HG03354 (cell line): Measurements from ENCODE around the gene CCDC27.

Experiments
- ATAC-seq: cut with Tn5 transposase; IDR thresholded peaks from one replicate; pipeline ENCODE4 v1.9.1; 2021; ENCODE audit warnings: mild to moderate bottlenecking; ENCODE audit not compliant: unreplicated experiment, poor library complexity, severe bottlenecking

CCDC27 gene

GRCh38 chr1:3752400-3752945 lies at the start of gene CCDC27:
Gene CCDC27 (plus strand): TSS chr1:3752450. CDS start chr1:3752482, 32 bp downstream.
- no peak for ATAC-seq

- ATAC-seq, result no peak
Measured at GRCh38 chr1:3702528-3702927, 49.7 kb upstream of the CCDC27 start.

- no peak for ATAC-seq
Measured at GRCh38 chr1:3702990-3703728, 49.1 kb upstream of the CCDC27 start.

- ATAC-seq, result no peak
Measured at GRCh38 chr1:3703786-3704371, 48.4 kb upstream of the CCDC27 start.

GRCh38 chr1:3705341-3705950 lies 46.8 kb upstream of the CCDC27 start:
- no peak for ATAC-seq

- no peak for ATAC-seq
Measured at GRCh38 chr1:3706651-3707297, 45.5 kb upstream of the CCDC27 start.

- no peak for ATAC-seq
Measured at GRCh38 chr1:3707298-3707938, 44.8 kb upstream of the CCDC27 start.

- ATAC-seq, result no peak
Measured at GRCh38 chr1:3707939-3708328, 44.3 kb upstream of the CCDC27 start.

- ATAC-seq, result no peak
Measured at GRCh38 chr1:3708791-3709190, 43.5 kb upstream of the CCDC27 start.

- ATAC-seq, result no peak
Measured at GRCh38 chr1:3710251-3710650, 42.0 kb upstream of the CCDC27 start.

GRCh38 chr1:3711381-3711779 lies 40.9 kb upstream of the CCDC27 start:
- no peak for ATAC-seq

GRCh38 chr1:3711780-3712451 lies 40.3 kb upstream of the CCDC27 start:
- no peak for ATAC-seq

GRCh38 chr1:3712573-3713535 lies 39.4 kb upstream of the CCDC27 start:
- ATAC-seq, result no peak

GRCh38 chr1:3713840-3714239 lies 38.4 kb upstream of the CCDC27 start:
- no peak for ATAC-seq

GRCh38 chr1:3714284-3714741 lies 37.9 kb upstream of the CCDC27 start:
- no peak for ATAC-seq

GRCh38 chr1:3714814-3715213 lies 37.4 kb upstream of the CCDC27 start:
- no peak for ATAC-seq

GRCh38 chr1:3716351-3716750 lies 35.9 kb upstream of the CCDC27 start:
- no peak for ATAC-seq

GRCh38 chr1:3717041-3717714 lies 35.1 kb upstream of the CCDC27 start:
- no peak for ATAC-seq
